T-helper 9 cell (primary cell): ENCODE measurements around the gene REEP1.

Experiments
- DNase-seq: peaks from one replicate; pipeline ENCODE4 v3.0.0-alpha.2; 2020

Gene REEP1

GRCh38 chr2:86305195-86305914 lies 32.1 kb downstream of the REEP1 start:
- DNase-seq = no peak

GRCh38 chr2:86304416-86304815 lies 33.0 kb downstream of the REEP1 start:
- no peak for DNase-seq

- no peak for DNase-seq
Observed at GRCh38 chr2:86302320-86302719, 35.1 kb downstream of the REEP1 start.

GRCh38 chr2:86301711-86302202 lies 35.7 kb downstream of the REEP1 start:
- no peak for DNase-seq

- no peak for DNase-seq
Observed at GRCh38 chr2:86301009-86301408, 36.4 kb downstream of the REEP1 start.

- DNase-seq = no peak
Observed at GRCh38 chr2:86300496-86300895, 36.9 kb downstream of the REEP1 start.

- DNase-seq = no peak
Observed at GRCh38 chr2:86298411-86299390, 38.7 kb downstream of the REEP1 start.

GRCh38 chr2:86297382-86298147 lies 39.9 kb downstream of the REEP1 start:
- DNase-seq = no peak

GRCh38 chr2:86296947-86297346 lies 40.5 kb downstream of the REEP1 start:
- no peak for DNase-seq

- no peak for DNase-seq
Observed at GRCh38 chr2:86295066-86295465, 42.4 kb downstream of the REEP1 start.

- no peak for DNase-seq
Observed at GRCh38 chr2:86293612-86294011, 43.8 kb downstream of the REEP1 start.

GRCh38 chr2:86292571-86293515 lies 44.6 kb downstream of the REEP1 start:
- no peak for DNase-seq

GRCh38 chr2:86291328-86291662 lies 46.1 kb downstream of the REEP1 start:
- no peak for DNase-seq

GRCh38 chr2:86290596-86291327 lies 46.7 kb downstream of the REEP1 start:
- no peak for DNase-seq

GRCh38 chr2:86286516-86286915 lies 50.9 kb downstream of the REEP1 start:
- DNase-seq = no peak

- DNase-seq = no peak
Observed at GRCh38 chr2:86285981-86286380, 51.4 kb downstream of the REEP1 start.

- DNase-seq = no peak
Observed at GRCh38 chr2:86285571-86285970, 51.9 kb downstream of the REEP1 start.

GRCh38 chr2:86284987-86285386 lies 52.4 kb downstream of the REEP1 start:
- DNase-seq = no peak

GRCh38 chr2:86284401-86284841 lies 53.0 kb downstream of the REEP1 start:
- DNase-seq = no peak

- DNase-seq = no peak
Observed at GRCh38 chr2:86283411-86284030, 53.9 kb downstream of the REEP1 start.
